Measurements from ENCODE around the gene ZNF425. TPM values are rescaled to one million over a fixed set of nuclear protein-coding genes. Genes with fewer than 3 reads are reported as not detected.
"Not testable (repeated sequence)": the region's sequence is repeated elsewhere in the genome, so short reads cannot be mapped to it uniquely, and the experiment has no call there.

Gene ZNF425
- polyA plus RNA-seq, 1 donor, result 3.0 TPM

DNA sequence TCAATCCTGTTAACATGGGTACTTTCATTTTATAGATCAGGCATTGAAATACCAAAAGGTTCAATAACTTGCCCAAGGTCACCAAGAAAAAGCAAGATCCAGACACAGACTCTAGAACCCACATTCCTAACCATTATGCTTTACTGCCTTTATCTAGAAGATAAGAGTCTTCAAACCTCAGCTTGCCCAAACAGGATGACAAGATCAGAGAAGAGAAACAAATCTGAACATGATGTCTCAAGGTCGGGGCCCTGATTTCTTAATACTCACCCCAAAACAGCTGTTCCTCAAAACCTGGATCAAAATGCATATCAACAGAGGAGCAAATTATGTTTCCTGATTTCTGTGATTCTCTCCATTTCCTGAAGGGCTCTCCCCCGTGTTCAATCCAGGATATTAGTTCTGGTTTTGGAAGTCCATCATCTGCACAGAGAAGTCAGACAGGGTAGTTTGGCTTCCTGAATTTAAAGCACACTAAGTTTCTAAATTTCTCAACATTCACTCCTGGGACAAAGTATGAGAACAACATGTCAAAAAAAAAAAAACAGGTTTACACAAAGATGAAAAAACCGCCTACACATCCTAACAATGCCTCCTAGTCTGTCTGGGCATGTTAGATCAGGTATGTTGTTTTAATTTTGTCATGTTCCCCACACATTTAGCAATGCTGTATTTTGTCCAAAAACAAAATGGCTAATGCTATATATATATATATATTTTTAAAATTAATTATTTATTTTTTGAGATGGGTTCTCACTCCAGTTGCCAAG lies 51.8 kb downstream of the ZNF425 start:
- no peak for DNase-seq (ENCODE audit: low read depth)

DNA sequence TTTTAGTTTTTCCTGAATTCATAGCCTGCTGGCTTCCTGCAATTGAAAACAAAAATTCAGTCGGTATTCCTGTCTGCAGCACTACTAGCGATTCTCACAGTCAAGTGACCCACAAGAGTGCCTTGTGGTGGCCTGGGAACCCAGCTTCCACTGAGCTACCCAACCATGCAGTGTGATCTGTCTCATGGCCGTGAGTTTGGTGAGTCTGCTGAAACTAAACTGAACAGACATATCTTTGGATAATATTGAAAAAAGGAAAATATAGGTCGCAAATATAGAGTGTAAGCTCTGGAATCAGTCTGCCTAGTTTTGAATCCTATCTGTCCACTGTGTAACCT lies 53.7 kb downstream of the ZNF425 start:
- no peak for DNase-seq (ENCODE audit: low read depth)

- no peak for DNase-seq (ENCODE audit: low read depth)
Observed at GRCh38 chr7:149071641-149072437, 54.3 kb downstream of the ZNF425 start.

DNA sequence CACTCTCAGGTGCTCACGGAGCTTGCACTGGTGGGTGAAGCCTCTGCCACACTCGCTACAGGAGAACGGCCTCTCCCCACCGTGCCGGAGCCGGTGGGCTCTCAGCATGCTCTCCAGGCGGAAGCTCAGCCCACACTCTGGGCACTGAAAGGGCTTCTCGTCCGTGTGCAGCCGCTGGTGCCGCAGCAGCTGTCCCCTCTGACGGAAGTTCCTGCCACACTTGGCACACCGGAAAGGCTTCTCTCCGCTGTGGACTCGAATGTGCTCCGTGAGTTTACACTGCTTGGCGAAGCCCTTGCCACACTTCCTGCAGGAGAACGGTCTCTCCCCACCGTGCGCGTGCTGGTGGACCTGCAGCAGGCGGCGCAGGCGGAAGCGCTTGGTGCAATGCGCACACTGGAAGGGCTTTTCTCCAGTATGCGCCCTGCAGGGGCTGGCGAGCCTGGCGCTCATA lies 54.9 kb downstream of the ZNF425 start:
- DNase-seq (ENCODE audit: low read depth), result no peak

GRCh38 chr7:149070372-149071125 lies 55.6 kb downstream of the ZNF425 start:
- DNase-seq (ENCODE audit: low read depth), result no peak

GRCh38 chr7:149067869-149068268 lies 58.3 kb downstream of the ZNF425 start:
- no peak for DNase-seq (ENCODE audit: low read depth)

DNA sequence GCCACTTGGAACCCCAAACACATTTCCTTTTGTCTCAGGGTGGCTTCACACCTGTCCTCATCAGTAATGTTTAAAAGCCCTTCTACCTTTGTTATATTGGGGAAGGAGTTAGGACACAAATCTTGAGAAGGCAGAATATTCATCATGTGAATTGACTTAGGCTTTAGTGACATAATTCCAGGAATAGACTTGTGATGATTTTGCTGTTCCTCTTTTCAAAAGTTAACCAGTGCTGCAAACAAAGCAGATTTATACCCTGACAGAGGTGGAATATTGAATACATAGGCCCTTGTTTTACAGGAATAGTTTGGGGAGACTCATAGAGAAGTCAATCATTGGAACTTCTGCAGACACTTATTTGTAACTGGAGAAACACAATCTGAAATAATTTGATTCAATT lies 62.6 kb downstream of the ZNF425 start:
- no peak for DNase-seq (ENCODE audit: low read depth)

GRCh38 chr7:149062217-149062899 lies 63.8 kb downstream of the ZNF425 start:
- DNase-seq (ENCODE audit: low read depth), result not testable (repeated sequence)

GRCh38 chr7:149060156-149060555 lies 66.0 kb downstream of the ZNF425 start:
- DNase-seq (ENCODE audit: low read depth), result no peak

DNA sequence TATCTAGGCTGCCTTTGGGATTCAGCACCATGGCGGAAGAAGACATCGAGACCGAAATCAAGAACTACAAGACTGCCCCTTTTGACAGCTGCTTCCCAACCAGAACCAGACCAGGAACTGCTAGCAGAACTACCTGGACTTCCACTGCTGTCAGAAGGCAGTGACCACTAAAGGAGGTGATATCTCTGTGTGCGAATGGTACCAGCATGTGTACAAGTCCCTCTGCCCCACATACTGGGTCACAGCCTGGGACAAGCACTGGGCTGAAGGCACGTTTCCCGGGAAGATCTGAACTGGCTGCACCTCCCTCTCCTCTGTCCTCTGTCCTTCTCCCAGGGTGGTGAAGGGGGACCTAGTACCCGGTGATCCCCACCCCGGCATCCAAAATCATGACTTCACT lies 72.2 kb downstream of the ZNF425 start:
- DNase-seq (ENCODE audit: low read depth), result no peak

DNA sequence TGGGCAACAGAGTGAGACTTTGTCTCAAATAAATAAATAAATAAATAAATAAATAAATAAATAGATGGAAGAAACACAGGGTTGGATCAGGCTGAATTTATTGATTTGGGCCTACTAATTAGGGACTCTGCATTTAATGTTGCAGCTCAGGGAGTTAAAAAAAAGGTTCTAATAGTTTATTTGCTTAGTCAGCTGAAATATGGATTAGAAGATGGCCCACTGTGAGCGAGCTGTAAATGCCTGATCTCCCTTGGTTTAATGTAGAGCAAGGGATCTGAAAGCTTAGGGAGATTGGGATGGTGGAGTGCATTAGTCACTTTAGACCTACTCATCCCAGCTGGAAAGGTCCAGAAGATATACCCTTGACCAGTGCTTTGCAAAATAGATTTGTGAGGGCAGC lies 72.7 kb downstream of the ZNF425 start:
- DNase-seq (ENCODE audit: low read depth), result no peak

Other genes starting within 250 kb of the ZNF425 start
- gene EZH2, start 242.0 kb downstream of the ZNF425 start, polyA plus RNA-seq (ENCODE audit: insufficient read length), result 20.1 TPM
- 52.7 TPM for gene PDIA4, start 97.8 kb downstream of the ZNF425 start, polyA plus RNA-seq (ENCODE audit: insufficient read length)
- gene ZNF786, start 35.6 kb downstream of the ZNF425 start, polyA plus RNA-seq (ENCODE audit: insufficient read length), result 3.9 TPM
- 7.4 TPM for gene ZNF398, start 21.1 kb upstream of the ZNF425 start, polyA plus RNA-seq (ENCODE audit: insufficient read length)
- gene ZNF282, start 69.2 kb upstream of the ZNF425 start, polyA plus RNA-seq (ENCODE audit: insufficient read length), result 18.4 TPM
- 10.1 TPM for gene ZNF212, start 113.3 kb upstream of the ZNF425 start, polyA plus RNA-seq (ENCODE audit: insufficient read length)
- gene ZNF783, start 135.9 kb upstream of the ZNF425 start, polyA plus RNA-seq (ENCODE audit: insufficient read length), result 14.0 TPM

Measured in forelimb muscle (tissue), 1 donor.